ENCODE results near the gene DYRK3.

DNA sequence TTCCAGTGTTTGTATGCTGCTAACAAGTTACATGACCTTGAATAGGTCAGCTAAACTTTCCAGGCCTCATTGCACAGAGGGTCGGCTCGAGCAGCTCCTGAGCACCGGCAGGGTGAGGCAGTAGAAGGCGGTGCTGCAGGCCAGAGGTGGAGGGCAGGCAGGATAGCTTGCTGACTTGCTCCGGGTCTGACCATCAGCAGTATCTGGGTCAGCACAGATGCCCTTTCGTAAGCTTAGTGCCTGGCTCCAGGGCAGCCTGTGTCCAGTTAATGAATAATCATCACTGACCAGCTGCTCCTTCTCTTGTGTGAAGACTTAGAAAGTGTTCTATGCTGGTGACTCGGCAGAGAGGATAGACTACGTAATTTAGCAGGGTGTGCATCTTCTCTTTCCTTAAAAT, 56.3 kb downstream of the DYRK3 start:
- TF ChIP-seq POLR2A (IDR thresholded peaks at IDR 0.05), result no peak
- TF ChIP-seq, protein P1, sequence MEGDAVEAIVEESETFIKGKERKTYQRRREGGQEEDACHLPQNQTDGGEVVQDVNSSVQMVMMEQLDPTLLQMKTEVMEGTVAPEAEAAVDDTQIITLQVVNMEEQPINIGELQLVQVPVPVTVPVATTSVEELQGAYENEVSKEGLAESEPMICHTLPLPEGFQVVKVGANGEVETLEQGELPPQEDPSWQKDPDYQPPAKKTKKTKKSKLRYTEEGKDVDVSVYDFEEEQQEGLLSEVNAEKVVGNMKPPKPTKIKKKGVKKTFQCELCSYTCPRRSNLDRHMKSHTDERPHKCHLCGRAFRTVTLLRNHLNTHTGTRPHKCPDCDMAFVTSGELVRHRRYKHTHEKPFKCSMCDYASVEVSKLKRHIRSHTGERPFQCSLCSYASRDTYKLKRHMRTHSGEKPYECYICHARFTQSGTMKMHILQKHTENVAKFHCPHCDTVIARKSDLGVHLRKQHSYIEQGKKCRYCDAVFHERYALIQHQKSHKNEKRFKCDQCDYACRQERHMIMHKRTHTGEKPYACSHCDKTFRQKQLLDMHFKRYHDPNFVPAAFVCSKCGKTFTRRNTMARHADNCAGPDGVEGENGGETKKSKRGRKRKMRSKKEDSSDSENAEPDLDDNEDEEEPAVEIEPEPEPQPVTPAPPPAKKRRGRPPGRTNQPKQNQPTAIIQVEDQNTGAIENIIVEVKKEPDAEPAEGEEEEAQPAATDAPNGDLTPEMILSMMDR (IDR thresholded peaks at IDR 0.05), result no peak

All from thyroid gland (tissue), 4 donors.